GM21619 (cell line): ENCODE results near the gene SSPN.

Source experiments
- ATAC-seq: cut with Tn5 transposase; IDR thresholded peaks from one replicate; pipeline ENCODE4 v1.9.1; 2021; ENCODE audit not compliant: unreplicated experiment

SSPN gene

GRCh38 chr12:26280869-26281268 is 85.5 kb downstream of the SSPN start:
- ATAC-seq = no peak

- no peak for ATAC-seq
Measured at GRCh38 chr12:26281320-26281719, 85.9 kb downstream of the SSPN start.

- ATAC-seq = no peak
Measured at GRCh38 chr12:26282339-26282940, 87.1 kb downstream of the SSPN start.

GRCh38 chr12:26283046-26283445 is 87.7 kb downstream of the SSPN start:
- ATAC-seq = no peak

- no peak for ATAC-seq
Measured at GRCh38 chr12:26283617-26284016, 88.2 kb downstream of the SSPN start.

GRCh38 chr12:26285401-26285800 is 90.0 kb downstream of the SSPN start:
- no peak for ATAC-seq

GRCh38 chr12:26286186-26286585 is 90.8 kb downstream of the SSPN start:
- no peak for ATAC-seq

GRCh38 chr12:26287671-26288381 is 92.5 kb downstream of the SSPN start:
- ATAC-seq = no peak

GRCh38 chr12:26290565-26290964 is 95.2 kb downstream of the SSPN start:
- ATAC-seq = no peak

- no peak for ATAC-seq
Measured at GRCh38 chr12:26292596-26292995, 97.2 kb downstream of the SSPN start.

GRCh38 chr12:26293612-26294011 is 98.2 kb downstream of the SSPN start:
- ATAC-seq = no peak

- ATAC-seq = no peak
Measured at GRCh38 chr12:26295001-26295400, 99.6 kb downstream of the SSPN start.

- no peak for ATAC-seq
Measured at GRCh38 chr12:26297396-26298070, 102.2 kb downstream of the SSPN start.

GRCh38 chr12:26298785-26299621 is 103.6 kb downstream of the SSPN start:
- ATAC-seq = peak; percentile 97

GRCh38 chr12:26299751-26300150 is 104.4 kb downstream of the SSPN start:
- no peak for ATAC-seq
